ENCODE measurements around the gene TP53INP2.

TP53INP2 gene

GRCh38 chr20:34729416-34729815, 25.3 kb downstream of the TP53INP2 start:
- DNase-seq: no peak

GRCh38 chr20:34732523-34732922, 28.4 kb downstream of the TP53INP2 start:
- DNase-seq: no peak

- no peak for DNase-seq
Observed at GRCh38 chr20:34736106-34736735, 32.1 kb downstream of the TP53INP2 start.

GRCh38 chr20:34743039-34743438, 38.9 kb downstream of the TP53INP2 start:
- no peak for DNase-seq

GRCh38 chr20:34744340-34744739, 40.2 kb downstream of the TP53INP2 start:
- no peak for DNase-seq

- DNase-seq: no peak
Observed at GRCh38 chr20:34744847-34745246, 40.7 kb downstream of the TP53INP2 start.

GRCh38 chr20:34746674-34747073, 42.5 kb downstream of the TP53INP2 start:
- no peak for DNase-seq

GRCh38 chr20:34747479-34747878, 43.3 kb downstream of the TP53INP2 start:
- no peak for DNase-seq

- no peak for DNase-seq
Observed at GRCh38 chr20:34748709-34749108, 44.6 kb downstream of the TP53INP2 start.

- no peak for DNase-seq
Observed at GRCh38 chr20:34750484-34750883, 46.3 kb downstream of the TP53INP2 start.

GRCh38 chr20:34751453-34751852, 47.3 kb downstream of the TP53INP2 start:
- DNase-seq: no peak

- DNase-seq: no peak
Observed at GRCh38 chr20:34753706-34754461, 49.7 kb downstream of the TP53INP2 start.

- DNase-seq: no peak
Observed at GRCh38 chr20:34754611-34755010, 50.5 kb downstream of the TP53INP2 start.

GRCh38 chr20:34755367-34755766, 51.2 kb downstream of the TP53INP2 start:
- DNase-seq: no peak

- DNase-seq: no peak
Observed at GRCh38 chr20:34762031-34762555, 57.9 kb downstream of the TP53INP2 start.
